Vagina (tissue), 2 donors: ENCODE results near the gene NDUFA6.

Experiments used
- CTCF ChIP-seq, 3 experiments: fragments of 450-650 bp in 2 of 3; fragments of 200-600 bp in 1 of 3; sonication (generic) in 1 of 3; IDR thresholded peaks; one replicate each; pipeline ENCODE4 v1.5.1; 2017 to 2019; ENCODE audit warnings: antibody characterized with exemption in 3 of 3, mild to moderate bottlenecking in 2 of 3, moderate library complexity in 2 of 3
- POLR2A ChIP-seq, 2 donors: fragments of 450-650 bp; IDR thresholded peaks; one replicate each; pipeline ENCODE4 v1.6.1; 2017; ENCODE audit warnings: antibody characterized with exemption in 2 of 2, mild to moderate bottlenecking in 2 of 2, moderate library complexity in 2 of 2
- POLR2AphosphoS5 ChIP-seq, 2 donors: sonication (generic); formaldehyde crosslinking; IDR thresholded peaks; one replicate each; pipeline ENCODE4 v1.9.0; 2017; ENCODE audit warnings: antibody characterized with exemption in 2 of 2, mild to moderate bottlenecking in 2 of 2, low read depth in 1 of 2; ENCODE audit not compliant: insufficient read depth in 1 of 2

- TF ChIP-seq CTCF (IDR thresholded peaks at IDR 0.05) (no peak), POLR2AphosphoS5 (IDR thresholded peaks at IDR 0.05; ENCODE audit: insufficient read depth in 1 of 2, low read depth in 1 of 2) (no peak), POLR2A (IDR thresholded peaks at IDR 0.05) (no peak)
Measured at GRCh38 chr22:42138122-42138770, 47.7 kb upstream of the NDUFA6 start.
